OCI-LY1 (cell line): ENCODE results near the gene FAM131C.

Source experiments
- H2AFZ ChIP-seq: fragments of 200-600 bp; sonication (generic), shearing (Covaris generic); 2 replicates; pipeline ENCODE4 v1.6.0; 2014; ENCODE audit warnings: antibody characterized with exemption, mild to moderate bottlenecking, low read length
- H3F3A ChIP-seq: fragments of 200-600 bp; sonication (generic), shearing (Covaris generic); 2 replicates; pipeline ENCODE4 v1.6.0; 2014; ENCODE audit warnings: mild to moderate bottlenecking, antibody characterized with exemption, low read length, moderate library complexity; ENCODE audit not compliant: insufficient read depth
- H3K27ac ChIP-seq: fragments of 200-600 bp; sonication (generic); 2 replicates; pipeline ENCODE4 v1.5.1; 2014; ENCODE audit warnings: low read length, mixed run types, mild to moderate bottlenecking, low read depth; ENCODE audit not compliant: poor library complexity, severe bottlenecking
- H3K27me3 ChIP-seq: fragments of 200-600 bp; sonication (generic); 2 replicates; pipeline ENCODE4 v1.6.0; 2014; ENCODE audit warnings: antibody characterized with exemption, mild to moderate bottlenecking, low read length, moderate library complexity; ENCODE audit not compliant: insufficient read depth
- H3K36me3 ChIP-seq: fragments of 200-600 bp; sonication (generic); 2 replicates; pipeline ENCODE4 v1.6.1; 2014; ENCODE audit warnings: mild to moderate bottlenecking, antibody characterized with exemption, low read length, moderate library complexity, mixed read lengths; ENCODE audit not compliant: insufficient read depth
- H3K4me1 ChIP-seq: fragments of 200-600 bp; sonication (generic); 2 replicates; pipeline ENCODE4 v1.5.1; 2014; ENCODE audit warnings: mild to moderate bottlenecking, low read length, moderate library complexity; ENCODE audit not compliant: insufficient read depth, severe bottlenecking
- H3K4me2 ChIP-seq: fragments of 200-600 bp; sonication (generic), shearing (Covaris generic); 2 replicates; pipeline ENCODE4 v1.6.1; 2014; ENCODE audit warnings: low read length
- H3K4me3 ChIP-seq: fragments of 200-600 bp; sonication (generic); 2 replicates; pipeline ENCODE4 v1.5.1; 2014; ENCODE audit warnings: low read length, low read depth, mild to moderate bottlenecking, mixed read lengths; ENCODE audit not compliant: poor library complexity, severe bottlenecking
- H3K79me2 ChIP-seq: fragments of 200-600 bp; shearing (Covaris generic); 2 replicates; pipeline ENCODE4 v1.6.1; 2016; ENCODE audit warnings: mixed run types, low read length, mixed read lengths; ENCODE audit not compliant: insufficient read depth
- H3K9ac ChIP-seq: fragments of 200-600 bp; sonication (generic), shearing (Covaris generic); 2 replicates; pipeline ENCODE4 v1.6.1; 2014; ENCODE audit warnings: mild to moderate bottlenecking, low read length, mixed read lengths
- H3K9me2 ChIP-seq: fragments of 200-600 bp; sonication (generic), shearing (Covaris generic); 2 replicates; pipeline ENCODE4 v1.6.1; 2014; ENCODE audit warnings: low read depth, mild to moderate bottlenecking, low read length, mixed read lengths
- H3K9me3 ChIP-seq: fragments of 200-600 bp; shearing (Covaris generic); 2 replicates; pipeline ENCODE4 v1.6.1; 2014; ENCODE audit warnings: low read length, mixed read lengths
- H4K20me1 ChIP-seq: fragments of 200-600 bp; sonication (generic), shearing (Covaris generic); 2 replicates; pipeline ENCODE4 v1.6.0; 2016; ENCODE audit warnings: mild to moderate bottlenecking, low read length; ENCODE audit not compliant: insufficient read depth
- CTCF ChIP-seq: fragments of 200-600 bp; sonication (generic), shearing (Covaris generic); IDR thresholded peaks from 2 replicates; pipeline ENCODE4 v1.5.1; 2017; ENCODE audit warnings: mild to moderate bottlenecking, antibody characterized with exemption, low read length, moderate library complexity, mixed read lengths
- EZH2 ChIP-seq: fragments of 200-600 bp; sonication (generic), shearing (Covaris generic); IDR thresholded peaks from 2 replicates; pipeline ENCODE4 v1.8.0; 2017; ENCODE audit warnings: borderline replicate concordance, mixed run types, mild to moderate bottlenecking, antibody characterized with exemption, low read length, moderate library complexity, mixed read lengths

FAM131C gene

DNA sequence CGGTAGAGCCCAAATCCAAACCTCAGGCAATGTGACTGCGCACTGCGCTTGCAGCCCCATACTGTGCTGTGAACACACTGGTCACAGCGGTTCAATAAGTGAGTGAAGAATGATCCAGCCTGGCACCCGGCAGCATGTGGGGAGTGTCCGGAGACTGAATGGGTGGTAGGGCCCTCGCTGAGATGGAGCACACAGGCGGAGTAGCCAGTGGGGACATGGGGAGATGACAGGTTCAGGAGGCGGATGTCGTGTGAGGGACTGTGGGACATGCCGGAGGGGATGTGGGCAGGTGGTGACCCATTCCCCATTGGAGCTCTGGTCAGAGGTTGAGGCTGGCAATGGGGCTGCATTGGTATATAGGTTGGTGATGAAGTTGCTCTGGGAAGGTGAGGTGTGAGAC, 63.8 kb downstream of the FAM131C start:
- no peaks in the 10 kb centered on the region for H3F3A ChIP-seq
- no peak overlapping the region for H3K9ac ChIP-seq
- H3K36me3 ChIP-seq: no peaks in the 10 kb centered on the region
- H2AFZ ChIP-seq: no peak overlapping the region
- H3K4me3 ChIP-seq: no peak overlapping the region
- no peak overlapping the region for H3K4me2 ChIP-seq
- H3K9me3 ChIP-seq: no peaks in the 10 kb centered on the region
- H3K9me2 ChIP-seq: no peaks in the 10 kb centered on the region
- H3K27me3 ChIP-seq: no peaks in the 10 kb centered on the region; the same call in 1 of the 2 replicates
- H3K27ac ChIP-seq: no peak overlapping the region
- no peaks in the 10 kb centered on the region for H4K20me1 ChIP-seq
- H3K4me1 ChIP-seq: peaks cover 17% of the 10 kb centered on the region
- no peak for TF ChIP-seq CTCF
- no peak for TF ChIP-seq EZH2
- no peaks in the 10 kb centered on the region for H3K79me2 ChIP-seq

DNA sequence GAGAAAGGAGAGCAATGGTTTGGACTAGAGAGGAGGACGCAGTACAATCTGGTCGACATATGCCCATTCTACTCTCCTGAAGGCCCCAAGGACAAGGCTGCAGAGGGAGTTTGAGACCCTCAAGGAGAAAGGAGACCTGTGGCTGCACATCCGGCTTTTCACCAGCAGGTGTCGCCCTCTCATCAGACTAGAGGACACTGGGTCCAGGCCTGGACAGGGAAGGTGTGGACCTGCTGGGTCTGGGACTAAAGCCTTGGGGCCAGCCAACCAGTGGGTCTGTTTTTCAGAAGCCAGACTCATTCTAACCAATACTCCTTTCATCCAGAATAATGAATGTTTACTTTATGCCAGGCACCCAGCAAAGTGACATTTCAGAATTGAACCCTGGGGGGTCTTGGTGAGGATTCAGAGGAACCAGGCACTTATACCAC, 64.4 kb downstream of the FAM131C start:
- no peaks in the 10 kb centered on the region for H3K9me3 ChIP-seq
- H3K9ac ChIP-seq: no peak overlapping the region
- no peaks in the 10 kb centered on the region for H3F3A ChIP-seq
- H3K79me2 ChIP-seq: no peaks in the 10 kb centered on the region
- H2AFZ ChIP-seq: no peak overlapping the region
- H3K27ac ChIP-seq: no peak overlapping the region
- no peaks in the 10 kb centered on the region for H4K20me1 ChIP-seq
- peaks cover 14% of the 10 kb centered on the region for H3K4me1 ChIP-seq
- H3K4me2 ChIP-seq: no peak overlapping the region
- H3K9me2 ChIP-seq: no peaks in the 10 kb centered on the region
- H3K27me3 ChIP-seq: no peaks in the 10 kb centered on the region; the same call in 1 of the 2 replicates
- TF ChIP-seq EZH2 (no peak), CTCF (peak; percentile 98)
- no peaks in the 10 kb centered on the region for H3K36me3 ChIP-seq
- H3K4me3 ChIP-seq: no peak overlapping the region
